ENCODE measurements around the gene CAPZB.

CAPZB gene

DNA sequence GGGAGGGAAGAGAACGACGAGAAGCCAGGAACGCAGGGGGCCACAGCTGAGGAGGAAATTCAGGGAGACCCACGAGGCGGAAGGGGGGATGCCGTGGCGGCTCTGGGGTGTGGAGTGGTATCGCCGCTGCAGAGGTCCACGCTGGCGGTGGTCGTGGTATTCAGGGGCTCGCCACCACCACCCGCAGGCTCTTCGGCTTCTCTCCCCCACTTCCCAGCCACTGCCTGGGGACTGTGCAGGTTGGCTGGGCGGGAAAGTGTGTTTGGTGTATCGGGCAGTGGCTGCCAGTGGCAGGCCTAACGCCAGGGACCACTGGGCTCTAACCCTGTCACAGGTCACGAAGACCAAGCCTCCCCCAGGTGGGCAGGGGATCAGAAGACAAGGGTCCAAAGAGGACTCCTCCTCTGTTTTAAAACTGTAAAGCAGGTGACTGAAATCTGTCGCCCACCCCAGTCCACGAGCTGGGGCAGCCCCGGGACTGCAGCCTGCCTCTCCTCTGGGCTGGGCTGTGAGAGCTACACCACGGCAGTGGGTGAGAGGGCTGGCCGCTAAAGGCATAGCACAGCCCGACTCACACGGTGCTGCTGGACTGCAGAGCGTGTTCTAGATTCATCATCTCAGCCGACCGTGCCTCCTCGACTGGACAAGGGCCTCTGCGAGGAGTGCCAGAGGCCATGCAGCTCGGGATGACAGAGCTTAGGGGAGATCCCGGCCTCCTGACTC is 142.3 kb downstream of the CAPZB start:
- DNase-seq = no peak

DNA sequence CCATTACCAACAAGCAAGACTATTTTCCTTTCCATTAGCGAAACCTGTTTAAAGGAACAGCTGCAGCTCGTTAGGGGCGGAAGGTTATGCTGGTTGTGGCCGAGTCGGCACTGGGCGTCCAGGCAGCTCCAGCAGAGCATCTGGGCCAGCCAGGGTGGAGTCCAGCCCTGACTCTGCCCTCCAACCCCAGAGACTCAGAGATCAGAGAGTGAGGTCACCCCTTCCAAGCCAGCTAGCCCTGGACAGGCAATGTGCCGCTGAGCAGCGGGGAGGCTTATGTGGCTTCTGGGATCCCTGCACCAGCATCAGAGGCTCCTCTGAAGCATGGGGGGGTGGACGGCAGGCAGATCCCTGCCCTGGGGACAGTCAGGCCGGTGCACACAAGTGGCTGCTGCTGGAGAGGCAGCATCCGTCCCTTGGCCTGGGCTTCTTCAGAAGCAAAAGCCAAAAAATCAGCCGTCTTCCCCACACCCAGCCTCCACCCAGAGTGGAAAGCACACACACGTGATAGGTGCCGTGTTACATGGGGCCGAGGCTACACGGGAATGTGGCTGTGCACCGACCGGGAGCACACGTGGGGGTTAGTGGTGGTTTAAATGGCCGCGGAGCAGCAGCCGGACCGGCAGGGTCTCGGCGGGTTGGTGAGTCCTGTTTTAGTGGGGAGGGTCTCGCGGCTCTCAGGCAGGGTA is 143.1 kb downstream of the CAPZB start:
- DNase-seq = no peak

DNA sequence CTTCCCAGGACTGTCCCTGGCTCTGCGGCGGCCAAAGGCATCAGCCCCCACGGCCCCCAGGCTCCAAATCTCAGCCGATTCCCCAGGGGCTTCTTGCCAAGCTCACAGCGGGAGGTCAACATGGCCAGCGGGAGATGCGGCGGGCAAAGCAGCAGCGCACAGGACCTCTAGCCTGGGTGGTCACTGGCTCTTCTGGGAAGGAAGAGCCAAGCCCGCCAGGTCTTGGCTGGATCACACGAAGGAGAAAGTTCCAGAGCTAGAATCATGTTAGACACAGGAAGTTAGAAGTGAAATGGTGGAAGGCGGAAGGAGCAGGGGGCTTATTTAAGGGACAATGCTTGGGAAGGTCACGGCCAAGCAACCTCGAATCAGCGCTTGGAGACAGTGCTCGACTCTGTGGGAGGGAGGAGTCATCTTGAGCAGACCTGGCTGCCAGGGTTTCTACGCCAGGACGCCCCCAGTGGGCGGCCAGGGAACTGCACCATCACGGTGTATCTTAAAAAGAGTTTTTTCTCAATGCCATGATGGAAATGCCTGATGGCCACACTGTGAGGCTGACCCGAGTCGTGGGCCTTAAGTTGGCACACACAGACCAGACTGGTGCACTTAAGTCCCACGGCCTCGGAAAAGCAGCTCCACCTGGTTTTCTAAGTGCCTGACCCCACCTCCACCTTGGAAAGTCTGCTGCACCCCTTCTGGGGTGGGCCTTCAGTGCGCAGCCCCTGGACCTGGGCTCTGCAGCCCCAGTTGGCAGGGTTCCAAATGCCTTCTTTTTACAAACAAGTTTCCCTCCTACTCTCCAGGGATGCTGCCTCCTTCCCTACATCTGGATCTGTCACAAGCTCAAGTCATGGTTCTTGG is 143.9 kb downstream of the CAPZB start:
- DNase-seq = peak; percentile 84

DNA sequence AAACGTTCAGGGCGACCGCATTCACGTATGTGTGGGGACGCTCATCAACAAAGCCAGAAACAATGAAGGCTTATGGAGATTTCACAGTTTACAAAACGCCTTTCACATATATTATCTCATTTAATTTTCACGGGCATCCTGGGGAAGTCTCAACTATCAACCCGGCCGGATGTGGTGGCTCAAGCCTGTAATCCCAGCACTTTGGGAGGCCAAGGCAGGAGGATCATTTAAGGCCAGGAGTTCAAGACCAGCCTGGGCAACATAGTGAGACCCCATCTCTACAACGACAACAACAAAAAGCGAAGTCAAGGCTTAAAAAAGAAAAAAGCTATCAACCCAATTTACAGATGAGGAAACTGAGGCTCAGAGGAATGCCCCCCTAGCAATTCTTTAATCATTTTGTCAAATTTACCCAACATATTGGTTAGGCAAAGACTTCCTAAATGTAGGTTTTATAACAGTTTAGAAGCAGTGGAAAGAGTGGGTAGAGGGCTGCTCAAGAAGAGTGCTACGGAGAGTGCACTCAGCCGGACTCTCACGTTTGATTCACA is 144.9 kb downstream of the CAPZB start:
- DNase-seq = no peak

DNA sequence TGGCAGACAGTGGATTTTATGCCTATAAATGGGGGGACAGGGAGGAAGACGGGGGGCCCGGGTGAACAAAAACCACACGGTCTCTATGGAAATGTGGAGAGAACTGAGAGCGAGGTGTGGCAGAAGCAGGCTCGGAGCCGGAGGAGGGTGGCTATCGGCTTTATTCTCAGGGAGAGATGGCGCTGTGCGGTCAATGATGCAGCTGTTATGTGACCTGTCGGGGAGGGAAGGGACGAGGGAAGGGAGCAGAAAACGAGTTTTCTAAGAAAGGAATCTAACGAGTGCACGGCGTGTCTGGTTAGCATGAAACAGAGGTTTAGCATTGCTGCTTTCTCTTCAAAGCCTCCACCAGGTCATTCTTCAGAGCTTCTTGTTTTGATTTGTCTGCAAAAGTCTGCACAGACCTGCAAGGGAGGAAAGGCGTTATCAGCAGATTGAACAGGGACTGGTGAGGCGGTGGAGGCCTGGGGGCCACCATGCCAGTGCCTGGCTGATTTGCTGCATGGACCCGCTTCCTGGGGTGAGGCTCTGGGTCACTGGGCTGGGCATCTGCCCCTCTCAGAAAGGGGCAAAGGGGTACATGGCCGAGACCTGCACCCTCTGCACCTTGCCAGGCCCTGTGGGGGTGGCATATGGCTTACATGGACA is 146.0 kb downstream of the CAPZB start:
- DNase-seq = no peak

DNA sequence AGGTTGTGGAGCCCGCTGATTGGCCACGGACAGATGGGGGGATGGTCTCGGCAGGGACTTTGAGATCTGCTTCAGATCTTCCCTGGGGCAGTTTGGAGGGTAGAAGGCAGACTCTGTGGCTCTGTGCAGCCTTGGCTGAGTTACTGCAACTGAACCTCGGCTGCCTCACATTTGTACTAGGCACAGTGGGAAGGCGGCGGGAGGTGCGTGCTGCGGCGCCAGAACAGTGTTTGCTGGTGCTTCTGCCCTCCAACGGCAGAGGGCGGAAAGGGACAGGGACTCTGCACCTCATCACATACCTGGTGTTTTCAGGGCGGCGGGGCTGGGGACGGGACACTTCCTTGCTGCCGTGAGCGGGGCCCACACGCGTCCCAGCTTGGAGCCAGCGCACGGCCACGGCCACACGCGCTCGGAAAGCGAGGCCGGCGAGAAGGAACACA is 147.0 kb downstream of the CAPZB start:
- DNase-seq = no peak

DNA sequence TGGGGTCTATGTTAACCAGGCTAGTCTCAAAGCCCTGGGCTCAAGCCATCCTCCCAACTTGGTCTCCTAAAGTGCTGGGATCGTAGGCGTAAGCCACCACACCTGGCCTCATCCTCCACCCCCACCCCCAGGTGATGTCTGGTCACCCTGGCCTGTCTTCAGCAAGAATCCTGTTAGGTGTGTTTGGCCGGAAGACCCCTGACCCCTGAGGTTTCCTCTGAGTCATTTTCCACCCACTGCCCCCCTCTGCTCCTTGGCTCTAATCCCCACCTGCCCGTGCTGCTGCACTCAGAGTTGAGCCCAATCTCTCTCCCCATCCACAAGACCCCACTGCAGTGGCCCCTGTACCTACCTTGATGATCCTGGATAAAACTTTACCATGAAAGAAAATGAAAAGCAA is 148.1 kb downstream of the CAPZB start:
- DNase-seq = no peak

DNA sequence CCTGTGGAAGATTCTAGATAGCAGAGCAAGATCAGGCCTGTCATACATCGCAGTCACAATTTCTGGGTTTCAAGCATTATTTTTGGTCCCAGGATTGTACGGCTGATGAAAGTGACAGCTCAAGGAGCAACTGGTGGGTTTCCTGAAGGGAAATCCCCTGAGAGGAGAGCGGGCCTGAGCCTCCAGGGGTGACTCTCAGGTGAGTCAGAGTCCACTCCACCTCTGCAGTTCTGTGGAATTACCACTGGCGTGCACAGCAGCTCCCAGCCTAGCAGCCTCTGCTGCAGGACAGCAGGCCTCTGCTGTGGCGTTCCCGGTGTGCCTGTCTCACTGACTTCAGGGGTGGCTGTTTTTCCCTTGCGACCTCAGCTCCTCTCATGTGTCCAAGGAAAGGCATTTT is 148.8 kb downstream of the CAPZB start:
- DNase-seq = peak; percentile 64

DNA sequence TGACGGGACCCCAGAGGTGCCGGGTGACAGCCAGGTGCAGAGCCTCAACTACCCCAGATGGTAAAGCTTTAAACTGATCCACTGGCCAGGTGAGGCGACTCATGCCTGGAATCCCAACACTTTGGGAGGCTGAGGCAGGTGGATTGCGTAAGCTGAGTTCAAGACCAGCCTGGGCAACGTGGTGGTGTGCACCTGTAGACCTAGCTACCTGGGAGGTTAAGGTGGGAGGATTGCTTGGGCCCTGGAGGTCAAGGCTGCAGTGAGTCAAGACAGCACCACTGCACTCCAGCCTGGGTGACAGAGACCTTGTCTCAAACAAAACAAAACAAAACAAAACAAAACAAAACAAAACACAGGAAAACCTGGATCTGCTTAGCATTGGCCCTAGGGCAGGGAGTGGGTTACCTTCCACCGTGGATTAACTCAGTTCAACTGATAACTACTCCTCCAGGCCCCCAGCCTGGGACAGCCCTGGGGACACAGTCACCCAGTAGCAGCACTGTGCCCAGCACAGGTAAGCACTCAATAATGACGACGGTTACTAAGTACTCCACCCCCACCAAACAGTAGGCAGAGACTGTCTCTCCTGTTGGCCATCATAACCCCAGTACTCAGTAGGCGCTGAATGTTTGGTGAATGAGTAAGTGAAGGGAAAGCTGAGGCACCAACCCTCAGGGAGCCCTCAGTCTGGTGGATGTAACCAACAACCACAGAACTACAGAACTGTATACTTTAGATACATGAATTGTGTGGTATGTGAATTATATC is 151.6 kb downstream of the CAPZB start:
- no peak for DNase-seq

DNA sequence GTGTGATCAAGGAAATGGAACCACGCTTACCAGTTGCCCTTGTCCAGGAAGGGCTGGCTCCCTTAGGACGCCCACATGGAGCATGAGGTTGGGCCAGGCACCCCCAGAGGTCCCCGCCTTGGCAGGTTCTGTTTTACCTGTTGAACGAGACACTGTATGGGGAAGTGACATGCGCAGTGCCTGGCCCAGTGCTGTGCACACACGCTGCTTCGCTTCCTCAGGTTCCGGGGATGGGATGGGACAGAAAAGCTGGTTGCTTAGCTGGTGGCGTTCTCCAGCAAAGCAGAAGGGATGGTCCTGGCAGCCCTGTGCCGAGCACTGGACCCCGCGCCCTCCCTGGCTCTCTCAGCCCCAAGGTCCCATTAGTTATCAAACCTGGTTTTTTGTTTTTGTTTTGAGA is 152.5 kb downstream of the CAPZB start:
- no peak for DNase-seq

DNA sequence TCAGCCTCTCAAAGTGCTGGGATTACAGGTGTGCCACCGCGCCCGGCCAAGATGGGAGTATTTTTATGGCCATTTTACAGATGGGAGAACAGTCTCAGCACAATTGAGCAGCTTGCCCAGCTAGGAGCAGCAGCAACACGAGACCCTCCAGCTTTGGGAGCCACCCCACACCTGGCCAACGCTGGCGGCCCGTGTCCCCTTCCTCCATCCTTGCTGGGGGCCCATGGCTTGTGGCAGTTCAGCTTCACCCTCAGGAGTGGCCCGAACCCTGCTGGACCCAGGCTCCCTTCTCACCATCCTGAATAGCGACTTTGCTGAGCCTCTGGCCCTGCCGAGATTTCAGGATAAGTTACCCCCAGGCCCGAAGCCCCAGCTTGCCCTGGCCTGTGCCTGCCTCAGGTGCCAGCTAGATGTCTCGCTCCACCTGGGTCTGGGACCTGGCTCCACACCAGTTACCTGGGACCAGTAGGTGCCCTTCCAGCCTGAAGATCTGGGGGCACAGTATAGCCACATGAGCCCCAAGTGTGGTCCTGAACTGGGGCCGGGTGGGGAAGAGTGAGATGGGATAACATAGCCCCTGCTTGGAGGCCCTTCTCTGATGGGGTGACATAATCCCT is 154.0 kb downstream of the CAPZB start:
- DNase-seq = no peak

DNA sequence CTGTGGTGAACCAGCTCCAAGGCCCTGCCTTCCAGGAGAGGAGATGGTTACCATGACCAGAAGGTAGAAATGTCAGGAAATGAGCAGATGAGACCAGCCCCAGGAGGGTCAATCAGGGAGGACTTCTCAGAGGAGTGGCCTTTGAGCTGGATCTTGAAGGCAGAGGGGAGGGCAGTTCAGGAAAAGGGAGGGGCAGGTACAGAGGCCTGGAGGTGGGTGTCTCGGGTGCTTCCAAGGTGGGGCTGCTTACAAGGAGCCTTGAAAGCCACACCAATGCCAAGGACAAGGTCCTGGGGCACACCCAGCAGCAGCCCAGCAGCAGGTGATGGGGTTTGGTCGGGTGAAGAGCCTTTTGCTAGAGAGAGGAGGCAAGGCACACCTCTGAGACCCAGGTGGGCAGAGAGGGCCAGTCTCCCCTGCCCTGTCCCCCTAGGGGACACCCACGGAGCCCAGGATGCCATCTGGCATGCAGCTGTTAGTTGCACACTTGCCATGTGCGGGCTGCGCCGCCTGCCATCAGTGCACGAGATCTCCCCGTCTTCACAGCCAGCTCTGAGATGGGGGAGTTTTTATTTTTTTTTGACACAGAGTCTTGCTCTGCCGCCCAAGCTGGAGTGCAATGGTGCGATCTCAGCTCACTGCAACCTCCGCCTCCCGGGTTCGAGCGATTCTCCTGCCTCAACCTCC is 154.7 kb downstream of the CAPZB start:
- no peak for DNase-seq

DNA sequence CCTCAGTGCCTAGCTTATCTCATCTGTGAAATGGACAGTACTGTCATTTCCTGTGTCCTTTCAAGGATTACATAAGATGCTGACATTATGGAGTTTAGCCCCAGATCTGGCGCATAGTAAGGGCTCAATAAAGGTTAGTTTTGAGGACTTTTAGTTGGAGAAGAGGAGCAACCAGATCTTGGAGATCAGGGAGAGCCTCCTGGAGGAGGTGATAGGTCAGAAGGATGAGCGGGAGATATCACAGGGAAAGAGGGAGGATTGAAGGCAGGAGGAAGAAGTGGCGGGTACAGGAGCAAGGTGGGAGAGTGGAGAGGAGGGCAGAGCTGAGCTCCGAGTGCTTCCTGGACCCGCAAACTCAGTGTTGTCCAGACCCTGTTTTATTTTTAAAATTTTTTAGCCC is 155.7 kb downstream of the CAPZB start:
- DNase-seq = no peak

DNA sequence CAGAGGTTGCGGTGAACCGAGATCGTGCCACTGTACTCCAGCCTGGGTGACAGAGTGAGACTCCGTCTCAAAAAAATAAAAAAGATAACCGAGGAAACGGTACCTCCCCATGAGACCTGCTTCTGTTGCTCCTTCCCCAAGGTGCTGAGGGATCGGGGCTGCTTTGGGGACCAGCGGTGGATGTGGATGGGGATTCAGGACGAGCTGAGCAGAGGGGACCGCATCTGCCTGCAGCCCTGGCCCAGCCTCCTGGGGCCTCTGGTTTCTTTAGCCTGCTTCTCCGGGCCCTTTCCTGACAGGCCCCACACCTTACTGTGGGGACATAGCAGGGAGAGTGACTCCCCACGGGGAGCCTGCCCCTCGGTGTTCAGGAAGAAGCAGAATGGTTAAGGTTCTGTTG is 156.2 kb downstream of the CAPZB start:
- DNase-seq = no peak

DNA sequence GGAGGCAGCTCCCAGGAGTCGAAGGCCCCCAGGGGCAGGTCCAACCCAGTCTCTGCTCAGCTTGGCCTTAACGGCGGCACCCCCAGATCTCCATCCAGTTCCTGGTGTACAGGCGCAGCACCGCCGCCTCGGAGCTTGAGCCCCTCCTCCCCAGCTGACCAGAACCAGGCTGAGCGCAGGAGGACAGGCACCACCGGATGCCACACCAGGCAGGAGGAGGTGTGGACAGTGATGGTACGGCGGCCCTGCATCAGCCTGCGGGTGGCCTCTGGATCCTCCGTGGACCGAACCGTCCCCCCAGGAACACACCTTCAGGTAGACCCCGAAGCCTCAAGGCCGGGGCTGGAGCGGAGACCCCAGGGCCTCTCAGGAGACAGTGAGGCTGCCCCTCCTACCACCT is 156.9 kb downstream of the CAPZB start:
- no peak for DNase-seq

DNA sequence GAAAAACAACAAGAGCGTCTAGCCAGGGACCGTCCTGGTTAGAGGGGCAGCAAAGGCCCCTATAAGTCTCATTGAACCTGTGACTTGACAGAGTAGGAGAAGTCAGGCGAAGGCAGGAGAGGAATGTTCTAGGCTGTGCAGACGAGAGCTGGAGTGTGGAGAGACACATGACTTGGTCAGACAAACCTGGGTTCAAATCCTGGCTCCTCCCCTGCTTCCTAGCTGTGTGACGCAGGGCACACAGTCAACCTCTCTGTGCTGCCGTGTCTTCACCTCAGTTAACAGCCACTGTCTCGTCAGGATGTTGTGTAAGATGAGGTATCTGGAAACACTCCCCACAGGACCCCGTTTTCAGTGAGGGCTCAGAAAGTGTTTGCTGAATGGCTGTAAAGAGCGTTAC is 157.6 kb downstream of the CAPZB start:
- DNase-seq = no peak

DNA sequence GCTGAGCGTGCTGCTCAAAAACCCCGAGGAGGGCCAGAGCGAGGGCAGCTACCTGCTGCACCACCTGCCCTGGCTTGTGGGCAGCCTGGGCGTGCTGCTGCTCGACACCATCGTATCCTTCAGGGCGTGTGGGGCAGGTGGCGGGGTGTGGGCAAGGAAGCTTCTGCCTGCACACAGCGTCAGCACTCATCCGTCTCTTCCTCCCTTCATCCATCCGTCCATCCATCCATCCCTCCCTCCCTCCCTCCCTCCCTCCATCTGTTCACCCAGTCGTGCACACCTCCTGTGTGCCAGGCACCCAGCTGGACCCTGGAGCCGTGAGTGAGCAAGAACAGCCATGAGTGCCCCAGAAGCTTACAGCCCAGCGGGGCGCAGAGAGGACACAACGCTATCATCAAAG is 158.0 kb downstream of the CAPZB start:
- DNase-seq = no peak

DNA sequence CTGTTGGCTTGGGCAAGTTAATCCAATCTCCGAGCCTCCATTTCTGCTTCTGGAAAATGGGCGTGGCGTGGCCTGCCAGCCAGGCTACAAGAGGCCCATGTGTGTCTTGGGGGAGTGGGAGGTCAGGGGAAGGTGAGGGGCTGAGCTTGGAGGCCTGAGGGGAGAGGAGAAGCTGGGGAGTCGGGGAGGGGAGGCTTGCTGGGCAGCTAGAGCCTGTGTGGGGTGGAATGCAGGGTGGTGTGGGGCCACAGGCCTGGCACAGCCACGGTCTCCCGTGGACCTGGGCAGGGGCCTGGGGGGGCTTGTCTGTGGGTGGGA is 158.6 kb downstream of the CAPZB start:
- DNase-seq = no peak

DNA sequence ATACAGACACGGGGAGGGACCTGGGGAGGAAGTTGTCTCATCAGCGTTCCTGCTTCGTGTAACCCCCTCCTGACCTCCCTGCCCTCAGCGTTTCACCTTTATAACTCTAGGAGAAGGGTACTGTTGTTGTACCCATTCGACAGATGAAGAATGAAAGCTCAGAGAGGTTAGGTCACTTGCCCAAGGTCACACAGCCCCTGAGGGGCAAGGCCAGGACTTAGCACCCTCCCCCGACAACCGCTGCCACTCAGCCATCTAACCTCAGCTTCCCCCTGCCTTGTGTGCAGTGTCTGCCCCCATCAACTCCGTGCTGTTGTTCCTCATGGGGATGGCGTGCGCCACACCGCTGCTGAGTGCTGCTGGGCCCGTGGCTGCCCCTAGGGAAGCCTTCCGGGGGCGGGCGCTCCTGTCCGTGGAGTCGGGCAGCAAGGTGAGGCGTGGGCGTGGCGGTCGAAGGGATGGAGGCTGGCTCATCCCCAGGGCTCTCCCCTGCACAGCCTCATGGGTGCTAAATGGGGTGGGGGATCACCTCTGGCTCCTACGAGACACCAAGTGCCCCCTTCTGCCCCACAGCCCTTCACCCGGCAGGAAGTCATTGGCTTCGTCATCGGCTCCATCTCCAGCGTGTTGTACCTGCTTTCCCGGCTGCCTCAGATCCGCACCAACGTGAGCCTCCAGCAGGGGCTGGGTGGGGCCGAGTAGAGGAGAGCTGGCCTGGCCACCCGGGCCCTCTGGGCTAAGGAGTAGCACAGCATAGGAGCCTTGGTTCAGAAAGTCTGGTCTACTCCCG is 159.2 kb downstream of the CAPZB start:
- no peak for DNase-seq

DNA sequence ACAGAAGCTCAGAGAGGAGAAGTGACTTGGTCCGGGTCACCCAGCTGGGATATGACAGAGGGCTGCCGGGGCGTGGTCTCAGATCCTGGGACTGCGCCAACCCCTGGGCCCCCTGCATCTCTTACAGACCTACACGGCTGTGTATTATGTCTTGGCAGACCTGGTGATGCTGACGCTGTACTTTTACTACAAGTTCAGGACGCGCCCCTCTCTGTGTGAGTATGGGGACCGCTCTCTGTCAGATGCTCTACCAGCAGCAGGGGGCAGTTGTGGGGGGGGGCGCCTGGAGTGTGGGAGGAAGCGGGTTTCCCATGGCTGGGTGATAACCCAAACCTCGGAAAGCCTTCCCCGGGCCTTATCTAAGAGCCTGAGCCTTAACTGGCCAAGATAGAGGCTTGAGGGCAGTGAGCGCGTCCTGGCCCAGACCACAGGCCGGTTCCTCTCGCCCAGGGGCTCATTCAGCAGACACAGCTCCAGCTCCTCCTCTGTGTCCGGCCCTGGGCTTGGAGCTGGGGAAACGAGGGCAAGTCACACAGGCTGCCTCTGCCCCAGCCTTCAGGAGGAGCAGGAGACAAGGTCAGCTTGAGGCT is 159.9 kb downstream of the CAPZB start:
- no peak for DNase-seq

All from activated naive CD4-positive, alpha-beta T cell treated with Interleukin-2 at 50 U/mL for 16 hours (primary cell).